ENCODE measurements around the gene TMEM156. TPM values are rescaled to one million over a fixed set of nuclear protein-coding genes. Genes with fewer than 3 reads are reported as not detected.

Gene TMEM156
- total and polyA plus RNA-seq, 4 donors = 0.58 to 0.70 (median 0.64) TPM

DNA sequence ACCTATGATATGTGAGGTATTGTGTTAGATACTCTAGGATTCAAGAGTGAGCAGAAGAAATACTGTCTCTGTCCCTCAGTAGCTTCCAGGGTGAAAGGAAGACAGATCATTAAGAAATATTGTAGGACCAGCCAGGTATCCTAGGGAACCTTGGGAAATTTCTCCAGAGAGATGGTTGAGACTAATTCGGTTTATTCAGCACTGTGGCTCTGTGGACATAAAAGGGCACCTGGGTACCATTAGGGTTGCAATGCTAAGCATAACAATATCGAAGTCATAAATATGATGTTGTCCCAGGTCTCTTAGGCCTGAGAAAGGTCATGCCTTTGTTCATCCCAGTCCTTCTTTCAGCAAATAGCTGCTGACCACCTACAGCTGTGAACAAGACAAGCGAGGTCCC, 103.6 kb downstream of the TMEM156 start (continued):
- TF ChIP-seq, protein P1, sequence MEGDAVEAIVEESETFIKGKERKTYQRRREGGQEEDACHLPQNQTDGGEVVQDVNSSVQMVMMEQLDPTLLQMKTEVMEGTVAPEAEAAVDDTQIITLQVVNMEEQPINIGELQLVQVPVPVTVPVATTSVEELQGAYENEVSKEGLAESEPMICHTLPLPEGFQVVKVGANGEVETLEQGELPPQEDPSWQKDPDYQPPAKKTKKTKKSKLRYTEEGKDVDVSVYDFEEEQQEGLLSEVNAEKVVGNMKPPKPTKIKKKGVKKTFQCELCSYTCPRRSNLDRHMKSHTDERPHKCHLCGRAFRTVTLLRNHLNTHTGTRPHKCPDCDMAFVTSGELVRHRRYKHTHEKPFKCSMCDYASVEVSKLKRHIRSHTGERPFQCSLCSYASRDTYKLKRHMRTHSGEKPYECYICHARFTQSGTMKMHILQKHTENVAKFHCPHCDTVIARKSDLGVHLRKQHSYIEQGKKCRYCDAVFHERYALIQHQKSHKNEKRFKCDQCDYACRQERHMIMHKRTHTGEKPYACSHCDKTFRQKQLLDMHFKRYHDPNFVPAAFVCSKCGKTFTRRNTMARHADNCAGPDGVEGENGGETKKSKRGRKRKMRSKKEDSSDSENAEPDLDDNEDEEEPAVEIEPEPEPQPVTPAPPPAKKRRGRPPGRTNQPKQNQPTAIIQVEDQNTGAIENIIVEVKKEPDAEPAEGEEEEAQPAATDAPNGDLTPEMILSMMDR (IDR thresholded peaks at IDR 0.05; ENCODE audit: low read depth, low read length, missing input control) = no peak
- no peak for TF ChIP-seq EGR1 (IDR thresholded peaks at IDR 0.05; ENCODE audit: low read depth in 2 of 2)
- no peak for TF ChIP-seq NR2F2 (IDR thresholded peaks at IDR 0.05)
- TF ChIP-seq RXRA (IDR thresholded peaks at IDR 0.05) = no peak
- TF ChIP-seq, protein P2, sequence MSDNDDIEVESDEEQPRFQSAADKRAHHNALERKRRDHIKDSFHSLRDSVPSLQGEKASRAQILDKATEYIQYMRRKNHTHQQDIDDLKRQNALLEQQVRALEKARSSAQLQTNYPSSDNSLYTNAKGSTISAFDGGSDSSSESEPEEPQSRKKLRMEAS (IDR thresholded peaks at IDR 0.05) = no peak
- TF ChIP-seq RAD21 (IDR thresholded peaks at IDR 0.05) = no peak
- TF ChIP-seq HNF4A (conservative IDR thresholded peaks at IDR 0.05) = no peak

DNA sequence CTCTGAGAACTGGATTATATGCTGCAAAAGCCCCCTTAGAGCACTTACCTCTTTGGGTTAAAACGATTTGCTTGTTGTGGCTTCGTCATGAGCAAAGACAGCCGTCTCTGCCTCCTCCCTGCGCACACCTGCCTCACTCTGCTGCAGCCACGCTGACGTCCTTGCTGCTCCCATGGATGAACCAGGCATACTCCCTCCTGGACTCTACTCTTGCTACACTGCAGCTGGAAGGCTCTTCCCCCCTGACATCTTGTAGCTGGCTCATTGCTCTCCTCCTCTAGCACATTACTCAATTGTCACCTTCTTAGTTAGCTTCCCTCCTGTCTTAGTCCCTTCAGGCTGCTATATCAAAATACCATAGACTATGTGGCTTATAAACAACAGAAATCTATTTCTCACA, 105.3 kb downstream of the TMEM156 start:
- Histone ChIP-seq H3K36me3 (ENCODE audit: control insufficient read depth in 4 of 4, insufficient read depth in 3 of 4, low read depth in 1 of 4, low read length in 3 of 4) (peaks cover 10 to 73% (median 39%) of the 10 kb centered on the region in 4 donors), H3K27ac (ENCODE audit: low read depth in 1 of 2, low read length in 2 of 2) (no peak overlapping the region), H3K4me1 (ENCODE audit: control insufficient read depth in 4 of 4, insufficient read depth in 4 of 4, low read length in 3 of 4) (no peaks in the 10 kb centered on the region), H3K9ac (ENCODE audit: low read depth in 1 of 2, low read length in 2 of 2) (no peak overlapping the region), H3K27me3 (ENCODE audit: control insufficient read depth in 4 of 4, insufficient read depth in 4 of 4, low read length in 3 of 4) (no peaks in the 10 kb centered on the region), H3K4me3 (ENCODE audit: low read depth in 1 of 3, low read length in 3 of 3) (no peak overlapping the region), H3K9me3 (ENCODE audit: control insufficient read depth in 4 of 4, low read length in 3 of 4) (no peaks in the 10 kb centered on the region)
- 92% methylated on average over 6 of the region's 6 CpGs for whole genome bisulfite sequencing
- TF ChIP-seq SP1 (IDR thresholded peaks at IDR 0.05) = no peak
- DNase-seq (ENCODE audit: low spot score) = no peak

DNA sequence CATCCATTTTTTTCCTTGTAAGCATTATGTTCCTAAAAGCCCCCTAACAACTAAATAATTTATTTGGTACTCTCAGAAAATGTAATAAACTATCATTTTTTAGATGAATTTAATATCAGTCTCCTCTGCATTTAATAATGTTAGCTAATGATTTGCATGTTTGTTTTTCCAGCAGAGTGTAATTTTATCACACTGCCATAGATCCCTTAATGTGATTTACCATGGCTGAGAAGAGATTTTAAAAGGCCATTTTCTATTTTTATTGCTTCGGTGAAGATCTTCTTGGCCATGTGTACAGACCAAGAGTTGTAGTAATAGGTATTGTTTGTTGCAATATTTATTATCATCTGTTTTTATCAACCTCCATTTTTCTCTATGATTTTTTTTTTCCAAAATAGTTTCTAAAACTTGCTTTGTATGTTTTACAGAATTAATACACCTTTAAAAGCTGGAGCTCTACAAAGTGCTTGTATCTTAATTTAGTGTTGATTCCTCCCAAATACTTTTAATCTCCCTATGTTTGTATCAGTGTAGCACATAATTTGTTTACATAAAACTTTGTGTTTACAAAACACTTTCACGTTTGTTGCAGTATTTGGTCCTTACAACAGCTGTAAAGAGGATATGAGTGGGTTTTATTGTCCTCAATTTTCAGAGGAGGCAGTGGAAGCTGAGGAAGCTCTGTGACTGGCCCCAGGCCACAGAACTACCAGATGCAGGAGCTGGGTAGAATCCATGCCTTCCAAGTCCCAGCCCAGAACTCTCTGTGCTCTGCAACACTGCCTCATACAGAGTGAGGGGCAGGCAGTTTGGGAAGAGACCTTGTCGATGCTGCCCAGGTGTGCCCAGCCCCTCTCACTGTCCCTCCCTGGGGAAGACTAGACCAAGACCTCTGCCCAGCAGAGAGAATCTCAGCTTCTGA, 106.5 kb downstream of the TMEM156 start:
- Histone ChIP-seq H3K9ac (ENCODE audit: low read depth in 1 of 2, low read length in 2 of 2) (no peak overlapping the region), H3K9me3 (ENCODE audit: control insufficient read depth in 4 of 4, low read length in 3 of 4) (no peaks in the 10 kb centered on the region), H3K4me1 (ENCODE audit: control insufficient read depth in 4 of 4, insufficient read depth in 4 of 4, low read length in 3 of 4) (no peaks in the 10 kb centered on the region), H3K36me3 (ENCODE audit: control insufficient read depth in 4 of 4, insufficient read depth in 3 of 4, low read depth in 1 of 4, low read length in 3 of 4) (peaks cover 10 to 67% (median 37%) of the 10 kb centered on the region in 4 donors), H3K27me3 (ENCODE audit: control insufficient read depth in 4 of 4, insufficient read depth in 4 of 4, low read length in 3 of 4) (no peaks in the 10 kb centered on the region), H3K4me3 (ENCODE audit: low read depth in 1 of 3, low read length in 3 of 3) (no peak overlapping the region), H3K27ac (ENCODE audit: low read depth in 1 of 2, low read length in 2 of 2) (no peak overlapping the region)
- DNase-seq (ENCODE audit: low spot score) = no peak
- WGBS = 68% methylated on average over 3 of the region's 3 CpGs
- TF ChIP-seq GABPA (IDR thresholded peaks at IDR 0.05 in 1 of 2, conservative IDR thresholded peaks at IDR 0.05 in 1 of 2) (no peak), YY1 (IDR thresholded peaks at IDR 0.05) (no peak), TAF1 (conservative IDR thresholded peaks at IDR 0.05) (no peak), EGR1 (IDR thresholded peaks at IDR 0.05; ENCODE audit: low read depth in 2 of 2) (no peak), NR2F2 (IDR thresholded peaks at IDR 0.05) (no peak), HNF4A (conservative IDR thresholded peaks at IDR 0.05) (no peak), HNF4G (IDR thresholded peaks at IDR 0.05) (no peak)
- TF ChIP-seq, protein P1 (IDR thresholded peaks at IDR 0.05; ENCODE audit: low read depth, low read length, missing input control) = no peak
- TF ChIP-seq, protein P3, sequence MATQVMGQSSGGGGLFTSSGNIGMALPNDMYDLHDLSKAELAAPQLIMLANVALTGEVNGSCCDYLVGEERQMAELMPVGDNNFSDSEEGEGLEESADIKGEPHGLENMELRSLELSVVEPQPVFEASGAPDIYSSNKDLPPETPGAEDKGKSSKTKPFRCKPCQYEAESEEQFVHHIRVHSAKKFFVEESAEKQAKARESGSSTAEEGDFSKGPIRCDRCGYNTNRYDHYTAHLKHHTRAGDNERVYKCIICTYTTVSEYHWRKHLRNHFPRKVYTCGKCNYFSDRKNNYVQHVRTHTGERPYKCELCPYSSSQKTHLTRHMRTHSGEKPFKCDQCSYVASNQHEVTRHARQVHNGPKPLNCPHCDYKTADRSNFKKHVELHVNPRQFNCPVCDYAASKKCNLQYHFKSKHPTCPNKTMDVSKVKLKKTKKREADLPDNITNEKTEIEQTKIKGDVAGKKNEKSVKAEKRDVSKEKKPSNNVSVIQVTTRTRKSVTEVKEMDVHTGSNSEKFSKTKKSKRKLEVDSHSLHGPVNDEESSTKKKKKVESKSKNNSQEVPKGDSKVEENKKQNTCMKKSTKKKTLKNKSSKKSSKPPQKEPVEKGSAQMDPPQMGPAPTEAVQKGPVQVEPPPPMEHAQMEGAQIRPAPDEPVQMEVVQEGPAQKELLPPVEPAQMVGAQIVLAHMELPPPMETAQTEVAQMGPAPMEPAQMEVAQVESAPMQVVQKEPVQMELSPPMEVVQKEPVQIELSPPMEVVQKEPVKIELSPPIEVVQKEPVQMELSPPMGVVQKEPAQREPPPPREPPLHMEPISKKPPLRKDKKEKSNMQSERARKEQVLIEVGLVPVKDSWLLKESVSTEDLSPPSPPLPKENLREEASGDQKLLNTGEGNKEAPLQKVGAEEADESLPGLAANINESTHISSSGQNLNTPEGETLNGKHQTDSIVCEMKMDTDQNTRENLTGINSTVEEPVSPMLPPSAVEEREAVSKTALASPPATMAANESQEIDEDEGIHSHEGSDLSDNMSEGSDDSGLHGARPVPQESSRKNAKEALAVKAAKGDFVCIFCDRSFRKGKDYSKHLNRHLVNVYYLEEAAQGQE (IDR thresholded peaks at IDR 0.05) = no peak
- TF ChIP-seq, protein P4, sequence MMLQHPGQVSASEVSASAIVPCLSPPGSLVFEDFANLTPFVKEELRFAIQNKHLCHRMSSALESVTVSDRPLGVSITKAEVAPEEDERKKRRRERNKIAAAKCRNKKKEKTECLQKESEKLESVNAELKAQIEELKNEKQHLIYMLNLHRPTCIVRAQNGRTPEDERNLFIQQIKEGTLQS (IDR thresholded peaks at IDR 0.05) = no peak
